ENCODE results near the gene CBR3. TPM values are rescaled to one million over a fixed set of nuclear protein-coding genes. Genes with fewer than 3 reads are reported as not detected.
"Not testable (repeated sequence)": the region's sequence is repeated elsewhere in the genome, so short reads cannot be mapped to it uniquely, and the experiment has no call there.

Gene CBR3
- total and polyA plus RNA-seq, 4 donors = 13.0 to 30.4 (median 15.9) TPM

- Histone ChIP-seq H3K27me3 (ENCODE audit: control insufficient read depth in 1 of 2, insufficient read depth in 2 of 2, low read length in 1 of 2) (no peaks in the 10 kb centered on the region), H3K27ac (ENCODE audit: low read depth in 1 of 2, low read length in 2 of 2) (no peak overlapping the region), H3K9me3 (ENCODE audit: control insufficient read depth, low read length) (no peaks in the 10 kb centered on the region), H3K4me1 (ENCODE audit: control insufficient read depth in 1 of 2, insufficient read depth in 2 of 2, low read length in 2 of 2) (no peaks in the 10 kb centered on the region), H3K36me3 (ENCODE audit: control insufficient read depth in 1 of 2, insufficient read depth in 2 of 2, low read length in 1 of 2) (no peaks in the 10 kb centered on the region), H3K4me3 (ENCODE audit: low read length in 2 of 2) (no peak overlapping the region)
- intact Hi-C loops (cut with DNase I) = no loop called here
- 96 to 99% methylated on average over 5 of the region's 5 CpGs for WGBS, 2 donors
- DNase-seq (no peak), ATAC-seq (ENCODE audit: low FRiP score) (no peak)
Measured at GRCh38 chr21:36126621-36127110, 8.2 kb upstream of the CBR3 start.

- Histone ChIP-seq H3K9me3 (ENCODE audit: control insufficient read depth, low read length) (no peaks in the 10 kb centered on the region), H3K4me1 (ENCODE audit: control insufficient read depth in 1 of 2, insufficient read depth in 2 of 2, low read length in 2 of 2) (no peaks in the 10 kb centered on the region), H3K36me3 (ENCODE audit: control insufficient read depth in 1 of 2, insufficient read depth in 2 of 2, low read length in 1 of 2) (no peaks in the 10 kb centered on the region), H3K27ac (ENCODE audit: low read depth in 1 of 2, low read length in 2 of 2) (no peak overlapping the region), H3K27me3 (ENCODE audit: control insufficient read depth in 1 of 2, insufficient read depth in 2 of 2, low read length in 1 of 2) (no peaks in the 10 kb centered on the region), H3K4me3 (ENCODE audit: low read length in 2 of 2) (no peak overlapping the region)
- no peak for ATAC-seq (ENCODE audit: low FRiP score)
- intact Hi-C loops (cut with DNase I) = no loop called here
- 92 to 96% methylated on average over 9 to 10 of the region's 10 CpGs for WGBS, 2 donors
- no peak for DNase-seq
Measured at GRCh38 chr21:36127250-36127904, 7.5 kb upstream of the CBR3 start.

DNA sequence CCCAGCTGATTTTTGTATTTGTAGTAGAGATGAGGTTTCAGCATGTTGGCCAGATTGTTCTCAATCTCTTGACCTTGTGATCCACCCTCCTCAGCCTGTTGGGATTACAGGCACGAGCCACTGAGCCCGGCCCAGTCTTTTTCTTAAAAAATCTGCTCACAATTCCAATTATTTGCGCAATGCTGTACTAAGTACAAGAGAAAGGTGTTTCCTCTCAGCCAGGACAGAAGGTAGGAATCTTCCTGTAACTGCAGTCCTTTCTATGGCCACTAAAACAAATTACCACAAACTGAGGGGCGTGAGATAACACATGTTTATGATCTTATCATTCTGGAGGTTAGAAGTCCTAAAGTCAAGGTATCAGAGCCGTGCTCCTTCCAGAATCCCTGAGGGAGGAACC lies 6.9 kb upstream of the CBR3 start:
- no peaks in the 10 kb centered on the region for H3K36me3 ChIP-seq (ENCODE audit: control insufficient read depth in 1 of 2, insufficient read depth in 2 of 2, low read length in 1 of 2)
- DNase-seq (no peak), ATAC-seq (ENCODE audit: low FRiP score) (no peak)
- no peaks in the 10 kb centered on the region for H3K27me3 ChIP-seq (ENCODE audit: control insufficient read depth in 1 of 2, insufficient read depth in 2 of 2, low read length in 1 of 2)
- no peaks in the 10 kb centered on the region for H3K4me1 ChIP-seq (ENCODE audit: control insufficient read depth in 1 of 2, insufficient read depth in 2 of 2, low read length in 2 of 2)
- H3K27ac ChIP-seq (ENCODE audit: low read depth in 1 of 2, low read length in 2 of 2) = no peak overlapping the region
- H3K9me3 ChIP-seq (ENCODE audit: control insufficient read depth, low read length) = no peaks in the 10 kb centered on the region
- H3K4me3 ChIP-seq (ENCODE audit: low read length in 2 of 2) = no peak overlapping the region
- intact Hi-C loops (cut with DNase I) = no loop called here
- WGBS, 2 donors = 94 to 96% methylated on average over 5 of the region's 5 CpGs

DNA sequence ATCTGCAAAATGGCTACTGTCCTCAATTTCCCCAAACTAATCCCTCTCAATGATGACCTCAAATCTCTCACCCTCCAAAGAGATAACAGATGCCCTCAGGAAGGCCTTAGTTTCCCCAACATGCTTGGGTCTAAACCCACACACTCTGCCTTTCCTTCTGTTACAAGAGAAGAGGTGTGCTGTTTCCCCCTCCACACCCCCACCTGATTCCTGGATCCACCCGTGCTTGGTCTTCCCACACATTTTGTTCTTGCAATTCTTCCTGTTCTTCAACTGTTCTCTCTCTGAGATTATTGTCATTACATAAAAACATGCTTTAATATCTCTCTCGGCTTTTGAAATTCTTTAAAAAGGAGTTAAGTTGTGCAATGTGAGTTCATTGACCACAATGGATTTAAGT lies 5.7 kb upstream of the CBR3 start:
- no peak for DNase-seq
- H3K4me1 ChIP-seq (ENCODE audit: control insufficient read depth in 1 of 2, insufficient read depth in 2 of 2, low read length in 2 of 2) = no peaks in the 10 kb centered on the region
- no peaks in the 10 kb centered on the region for H3K9me3 ChIP-seq (ENCODE audit: control insufficient read depth, low read length)
- no peaks in the 10 kb centered on the region for H3K36me3 ChIP-seq (ENCODE audit: control insufficient read depth in 1 of 2, insufficient read depth in 2 of 2, low read length in 1 of 2)
- ATAC-seq (ENCODE audit: low FRiP score) = no peak
- no peaks in the 10 kb centered on the region for H3K27me3 ChIP-seq (ENCODE audit: control insufficient read depth in 1 of 2, insufficient read depth in 2 of 2, low read length in 1 of 2)
- H3K27ac ChIP-seq (ENCODE audit: low read depth in 1 of 2, low read length in 2 of 2) = no peak overlapping the region
- no peak overlapping the region for H3K4me3 ChIP-seq (ENCODE audit: low read length in 2 of 2)
- intact Hi-C loops (cut with DNase I) = no loop called here
- WGBS, 2 donors = 78 to 79% methylated on average over 2 of the region's 2 CpGs

DNA sequence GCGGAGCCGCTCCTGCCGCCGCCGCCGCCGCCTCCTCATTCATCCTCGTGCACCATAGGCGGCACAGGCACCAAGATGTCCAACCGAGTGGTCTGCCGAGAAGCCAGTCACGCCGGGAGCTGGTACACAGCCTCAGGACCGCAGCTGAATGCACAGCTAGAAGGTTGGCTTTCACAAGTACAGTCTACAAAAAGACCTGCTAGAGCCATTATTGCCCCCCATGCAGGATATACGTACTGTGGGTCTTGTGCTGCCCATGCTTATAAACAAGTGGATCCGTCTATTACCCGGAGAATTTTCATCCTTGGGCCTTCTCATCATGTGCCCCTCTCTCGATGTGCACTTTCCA lies 4.5 kb upstream of the CBR3 start:
- ATAC-seq (ENCODE audit: low FRiP score); H3K9me3 ChIP-seq (ENCODE audit: control insufficient read depth, low read length); DNase-seq; intact Hi-C loops (cut with DNase I); H3K27ac ChIP-seq (ENCODE audit: low read depth in 1 of 2, low read length in 2 of 2); H3K4me1 ChIP-seq (ENCODE audit: control insufficient read depth in 1 of 2, insufficient read depth in 2 of 2, low read length in 2 of 2); H3K36me3 ChIP-seq (ENCODE audit: control insufficient read depth in 1 of 2, insufficient read depth in 2 of 2, low read length in 1 of 2); H3K27me3 ChIP-seq (ENCODE audit: control insufficient read depth in 1 of 2, insufficient read depth in 2 of 2, low read length in 1 of 2); H3K4me3 ChIP-seq (ENCODE audit: low read length in 2 of 2): not testable (repeated sequence)
- WGBS, 2 donors = 14 to 16% methylated on average over 7 to 11 of the region's 18 CpGs

- H3K4me1 ChIP-seq (ENCODE audit: control insufficient read depth in 1 of 2, insufficient read depth in 2 of 2, low read length in 2 of 2); H3K27me3 ChIP-seq (ENCODE audit: control insufficient read depth in 1 of 2, insufficient read depth in 2 of 2, low read length in 1 of 2); H3K9me3 ChIP-seq (ENCODE audit: control insufficient read depth, low read length); H3K27ac ChIP-seq (ENCODE audit: low read depth in 1 of 2, low read length in 2 of 2); DNase-seq; ATAC-seq (ENCODE audit: low FRiP score); H3K4me3 ChIP-seq (ENCODE audit: low read length in 2 of 2); intact Hi-C loops (cut with DNase I); H3K36me3 ChIP-seq (ENCODE audit: control insufficient read depth in 1 of 2, insufficient read depth in 2 of 2, low read length in 1 of 2): not testable (repeated sequence)
- WGBS, 2 donors = 94 to 96% methylated on average over 5 of the region's 5 CpGs
Measured at GRCh38 chr21:36130839-36131238, 4.0 kb upstream of the CBR3 start.

- no peaks in the 10 kb centered on the region for H3K9me3 ChIP-seq (ENCODE audit: control insufficient read depth, low read length)
- intact Hi-C loops (cut with DNase I) = no loop called here
- H3K4me1 ChIP-seq (ENCODE audit: control insufficient read depth in 1 of 2, insufficient read depth in 2 of 2, low read length in 2 of 2) = no peaks in the 10 kb centered on the region
- no peak overlapping the region for H3K4me3 ChIP-seq (ENCODE audit: low read length in 2 of 2)
- DNase-seq = peak in 1 of 2 donors; percentile 79
- no peaks in the 10 kb centered on the region for H3K27me3 ChIP-seq (ENCODE audit: control insufficient read depth in 1 of 2, insufficient read depth in 2 of 2, low read length in 1 of 2)
- H3K36me3 ChIP-seq (ENCODE audit: control insufficient read depth in 1 of 2, insufficient read depth in 2 of 2, low read length in 1 of 2) = no peaks in the 10 kb centered on the region
- no peak overlapping the region for H3K27ac ChIP-seq (ENCODE audit: low read depth in 1 of 2, low read length in 2 of 2)
- 91 to 93% methylated on average over 8 of the region's 8 CpGs for WGBS, 2 donors
- ATAC-seq (ENCODE audit: low FRiP score) = no peak
Measured at GRCh38 chr21:36132696-36133095, 2.2 kb upstream of the CBR3 start.

DNA sequence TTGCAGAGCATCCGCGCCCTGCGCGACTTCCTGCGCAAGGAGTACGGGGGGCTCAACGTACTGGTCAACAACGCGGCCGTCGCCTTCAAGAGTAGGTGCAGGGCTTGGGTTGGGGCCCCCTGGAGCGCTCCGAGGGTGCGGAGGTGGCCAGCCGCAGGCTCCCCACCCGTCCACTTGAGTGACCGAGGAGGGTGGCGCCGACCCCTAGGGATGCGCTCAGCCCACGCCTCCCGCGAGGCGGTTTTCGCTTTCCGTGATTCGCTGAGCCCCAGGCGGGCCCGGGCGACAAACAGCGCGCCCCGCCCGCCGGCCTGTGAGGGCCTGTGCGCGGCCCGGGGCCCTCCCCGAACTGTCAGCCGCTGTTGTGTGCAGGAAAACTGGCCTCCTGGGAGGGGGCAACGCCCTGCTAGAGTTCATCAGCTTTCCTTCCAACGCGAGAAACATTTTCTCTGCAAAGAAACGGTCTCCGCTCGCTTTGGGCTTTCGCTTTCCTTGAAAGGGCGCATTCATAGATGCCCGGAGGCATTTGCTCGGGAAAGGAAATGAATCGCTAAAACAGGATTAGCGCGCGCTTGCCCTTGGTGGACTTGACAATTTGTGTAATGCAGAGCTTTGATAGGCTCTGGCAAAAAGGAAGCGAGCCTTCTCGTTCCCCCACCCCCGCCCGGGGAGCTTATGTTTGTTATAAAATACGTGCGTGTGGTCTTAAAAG lies 668 bp downstream of the CBR3 start:
- H3K27me3 ChIP-seq (ENCODE audit: control insufficient read depth in 1 of 2, insufficient read depth in 2 of 2, low read length in 1 of 2) = no peaks in the 10 kb centered on the region
- H3K36me3 ChIP-seq (ENCODE audit: control insufficient read depth in 1 of 2, insufficient read depth in 2 of 2, low read length in 1 of 2) = no peaks in the 10 kb centered on the region
- H3K4me3 ChIP-seq (ENCODE audit: low read length in 2 of 2) = peak overlapping the region; percentile 43 to 70
- peak overlapping the region; percentile 44 to 74 for H3K27ac ChIP-seq (ENCODE audit: low read depth in 1 of 2, low read length in 2 of 2)
- DNase-seq (peak; percentile 81 to 82), ATAC-seq (ENCODE audit: low FRiP score) (peak; percentile 93)
- intact Hi-C loops (cut with DNase I) = loop anchor here in 1 of 2 donors (5.0 kb wide), 1 partner anchor 202 kb away; no protein-coding TSS in a partner anchor
- 0% methylated on average over 60 of the region's 60 CpGs for WGBS, 2 donors
- H3K4me1 ChIP-seq (ENCODE audit: control insufficient read depth in 1 of 2, insufficient read depth in 2 of 2, low read length in 2 of 2) = no peaks in the 10 kb centered on the region
- H3K9me3 ChIP-seq (ENCODE audit: control insufficient read depth, low read length) = no peaks in the 10 kb centered on the region

DNA sequence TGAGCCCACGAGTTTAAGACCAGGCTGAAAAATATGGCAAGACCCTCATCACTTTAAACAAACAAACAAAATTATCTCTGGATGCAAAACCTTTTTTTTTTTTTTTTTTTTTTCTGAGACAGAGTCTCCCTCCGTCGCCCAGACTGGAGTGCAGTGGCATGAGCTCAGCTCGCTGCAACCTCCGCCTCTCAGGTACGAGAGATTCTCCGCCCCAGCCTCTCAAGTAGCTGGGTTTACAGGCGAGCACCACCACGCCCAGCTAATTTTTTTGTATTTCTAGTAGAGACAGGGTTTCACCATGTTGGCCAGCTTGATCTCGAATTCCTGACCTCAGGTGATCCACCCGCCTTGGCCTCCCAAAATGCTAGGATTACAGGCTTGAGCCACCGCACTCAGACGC lies 4.9 kb downstream of the CBR3 start:
- H3K4me3 ChIP-seq (ENCODE audit: low read length in 2 of 2); H3K27me3 ChIP-seq (ENCODE audit: control insufficient read depth in 1 of 2, insufficient read depth in 2 of 2, low read length in 1 of 2); ATAC-seq (ENCODE audit: low FRiP score); H3K36me3 ChIP-seq (ENCODE audit: control insufficient read depth in 1 of 2, insufficient read depth in 2 of 2, low read length in 1 of 2); H3K27ac ChIP-seq (ENCODE audit: low read depth in 1 of 2, low read length in 2 of 2); H3K4me1 ChIP-seq (ENCODE audit: control insufficient read depth in 1 of 2, insufficient read depth in 2 of 2, low read length in 2 of 2); H3K9me3 ChIP-seq (ENCODE audit: control insufficient read depth, low read length); DNase-seq: not testable (repeated sequence)
- WGBS, 2 donors = 95 to 97% methylated on average over 13 of the region's 13 CpGs
- intact Hi-C loops (cut with DNase I) = loop anchor here (5.0 to 10.0 kb wide), 4 partner anchors 68 to 198 kb away; partner anchors contain the start of gene MORC3 (in 1 of the 2)
